ENCODE results near the gene FBXO44. TPM values are rescaled to one million over a fixed set of nuclear protein-coding genes. Genes with fewer than 3 reads are reported as not detected.

Gene FBXO44
- polyA plus RNA-seq, 1 experiment, result 24.4 TPM

- DNase-seq (ENCODE audit: low read depth), result no peak
- ChIA-PET CTCF (interaction anchor here (1.0 to 2.5 kb wide), 3 partner anchors 8 to 40 kb away, joined by 5 to 11 read pairs (median 5); partner anchors contain the start of gene FBXO6), POLR2A (no interaction called here)
- TF ChIP-seq CTCF (IDR thresholded peaks at IDR 0.05; ENCODE audit: insufficient read depth, low read depth, low read length), result no peak
- H3K36me3 ChIP-seq (ENCODE audit: control insufficient read depth, insufficient read depth, low read length), result peaks cover 20% of the 10 kb centered on the region
- no peak overlapping the region for H3K4me3 ChIP-seq (ENCODE audit: low read depth, low read length)
- H3K27me3 ChIP-seq (ENCODE audit: control insufficient read depth, insufficient read depth, low read length), result no peaks in the 10 kb centered on the region
Observed at GRCh38 chr1:11671544-11672286, 17.0 kb downstream of the FBXO44 start.

- no peak for DNase-seq (ENCODE audit: low read depth)
- ChIA-PET CTCF (interaction anchor here (2.2 to 2.5 kb wide), 3 partner anchors 9 to 46 kb away, joined by 5 to 11 read pairs (median 8); partner anchors contain the start of gene FBXO6), POLR2A (no interaction called here)
- H3K4me3 ChIP-seq (ENCODE audit: low read depth, low read length), result no peak overlapping the region
- no peaks in the 10 kb centered on the region for H3K27me3 ChIP-seq (ENCODE audit: control insufficient read depth, insufficient read depth, low read length)
- TF ChIP-seq CTCF (IDR thresholded peaks at IDR 0.05; ENCODE audit: insufficient read depth, low read depth, low read length), result no peak
- peaks cover 22% of the 10 kb centered on the region for H3K36me3 ChIP-seq (ENCODE audit: control insufficient read depth, insufficient read depth, low read length)
Observed at GRCh38 chr1:11673089-11673769, 18.6 kb downstream of the FBXO44 start.

- TF ChIP-seq CTCF (IDR thresholded peaks at IDR 0.05; ENCODE audit: insufficient read depth, low read depth, low read length), result no peak
- ChIA-PET POLR2A (no interaction called here), CTCF (interaction anchor here (1.4 to 2.2 kb wide), 2 partner anchors 10 to 45 kb away, joined by 5 to 8 read pairs; partner anchors contain the start of gene FBXO6)
- Histone ChIP-seq H3K4me3 (ENCODE audit: low read depth, low read length) (no peak overlapping the region), H3K36me3 (ENCODE audit: control insufficient read depth, insufficient read depth, low read length) (peaks cover 19% of the 10 kb centered on the region), H3K27me3 (ENCODE audit: control insufficient read depth, insufficient read depth, low read length) (no peaks in the 10 kb centered on the region)
- no peak for DNase-seq (ENCODE audit: low read depth)
Observed at GRCh38 chr1:11674488-11674887, 19.8 kb downstream of the FBXO44 start.

DNA sequence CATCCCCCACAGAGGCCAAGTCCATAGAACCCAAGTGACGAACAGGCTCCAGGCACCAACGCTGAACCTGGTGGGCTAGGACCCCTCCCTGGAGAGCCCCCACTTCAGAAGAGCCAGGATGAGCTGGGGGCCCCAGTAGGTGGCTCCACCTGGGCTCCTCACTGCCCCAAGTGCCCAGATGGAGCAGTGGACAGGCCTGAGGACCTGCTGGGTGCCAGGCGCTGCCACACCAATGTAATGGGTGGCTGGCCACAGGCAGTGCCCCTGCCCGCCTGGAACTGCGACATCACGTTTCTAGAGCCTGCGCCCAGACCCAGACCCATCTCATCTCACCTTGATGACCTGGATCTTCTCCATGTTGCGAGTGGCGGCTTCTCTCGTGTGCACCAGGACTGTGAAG lies 20.6 kb downstream of the FBXO44 start:
- no peak overlapping the region for H3K4me3 ChIP-seq (ENCODE audit: low read depth, low read length)
- ChIA-PET CTCF (interaction anchor here (1.4 kb wide), 1 partner anchor 11 kb away, joined by 5 read pairs; the partner anchor contains the start of gene FBXO6), POLR2A (no interaction called here)
- H3K36me3 ChIP-seq (ENCODE audit: control insufficient read depth, insufficient read depth, low read length), result peaks cover 19% of the 10 kb centered on the region
- H3K27me3 ChIP-seq (ENCODE audit: control insufficient read depth, insufficient read depth, low read length), result no peaks in the 10 kb centered on the region
- TF ChIP-seq CTCF (IDR thresholded peaks at IDR 0.05; ENCODE audit: insufficient read depth, low read depth, low read length), result no peak
- DNase-seq (ENCODE audit: low read depth), result no peak

- CTCF ChIA-PET, result interaction anchor here (1.0 to 1.9 kb wide), 4 partner anchors 12 to 639 kb away, joined by 3 to 6 read pairs (median 4); partner anchors contain the start of gene FBXO6
- no peaks in the 10 kb centered on the region for H3K27me3 ChIP-seq (ENCODE audit: control insufficient read depth, insufficient read depth, low read length)
- no peak for DNase-seq (ENCODE audit: low read depth)
- POLR2A ChIA-PET, result no interaction called here
- peaks cover 19% of the 10 kb centered on the region for H3K36me3 ChIP-seq (ENCODE audit: control insufficient read depth, insufficient read depth, low read length)
- H3K4me3 ChIP-seq (ENCODE audit: low read depth, low read length), result no peak overlapping the region
- TF ChIP-seq CTCF (IDR thresholded peaks at IDR 0.05; ENCODE audit: insufficient read depth, low read depth, low read length), result no peak
Observed at GRCh38 chr1:11676386-11677103, 21.9 kb downstream of the FBXO44 start.

All from BJ (cell line).